HepG2 (cell line): ENCODE measurements around the gene NCOA5. TPM values are rescaled to one million over a fixed set of nuclear protein-coding genes. Genes with fewer than 3 reads are reported as not detected.

Source experiments
- ATAD3A ChIP-seq: sonication (generic); formaldehyde crosslinking; IDR thresholded peaks from 2 replicates; pipeline ENCODE4 v1.4.0; 2020; ENCODE audit warnings: missing genetic modification reagents
- E2F1 ChIP-seq: sonication (generic); formaldehyde crosslinking; IDR thresholded peaks from 2 replicates; pipeline ENCODE4 v1.5.0; 2020; ENCODE audit warnings: missing genetic modification reagents
- MTERF4 ChIP-seq: sonication (generic); formaldehyde crosslinking; IDR thresholded peaks from 2 replicates; pipeline ENCODE4 v1.8.0; 2023; ENCODE audit warnings: mild to moderate bottlenecking, missing genetic modification reagents
- PRPF4 ChIP-seq: fragments of 200-400 bp; formaldehyde crosslinking; IDR thresholded peaks from 2 replicates; pipeline ENCODE4 v1.6.1; 2016; ENCODE audit warnings: low read length, low read depth; ENCODE audit not compliant: poor library complexity, severe bottlenecking
- ZFP37 ChIP-seq: sonication (generic); formaldehyde crosslinking; IDR thresholded peaks from 2 replicates; pipeline ENCODE4 v1.4.0; 2020; ENCODE audit warnings: missing genetic modification reagents, borderline replicate concordance
- ZNF138 ChIP-seq: sonication (generic); formaldehyde crosslinking; IDR thresholded peaks from 2 replicates; pipeline ENCODE4 v1.5.0; 2020; ENCODE audit warnings: mild to moderate bottlenecking, low read depth, missing genetic modification reagents
- polyA plus RNA-seq, 8 experiments: library from polyadenylated mRNA; depleted of rRNA in 3 of 8; stranded (reverse) in 7 of 8; unstranded in 1 of 8; fragments of >200 nt; fragmentation: Illumina TruSeq in 4 of 8; extraction: Trizol in 4 of 8; gene quantifications; 2 replicates each; pipeline versions ENCODE4 v1.2.1 to v1.2.3, GENCODE V29; 2011 to 2016; ENCODE audit warnings: low read depth in 4 of 8, missing spikeins in 1 of 8, mixed read lengths in 1 of 8; ENCODE audit not compliant: insufficient read depth in 1 of 8
- total RNA-seq, 5 experiments: library from RNA; depleted of rRNA; stranded (reverse); fragments of >200 nt; fragmentation: Illumina TruSeq; extraction: Trizol; gene quantifications; 2 replicates each; pipeline ENCODE4 v1.2.3, GENCODE V29; 2016; ENCODE audit warnings: low read depth in 1 of 5
- TF ChIP-seq, protein P1 (sequence below): sonication (generic); formaldehyde crosslinking; IDR thresholded peaks from 2 replicates; pipeline ENCODE4 v1.4.0; 2020; ENCODE audit warnings: missing genetic modification reagents
- TF ChIP-seq, protein P2 (sequence below): sonication (generic); formaldehyde crosslinking; IDR thresholded peaks from 2 replicates; pipeline ENCODE4 v1.5.0; 2020; ENCODE audit warnings: missing genetic modification reagents
- TF ChIP-seq, protein P3 (sequence below): sonication (generic); formaldehyde crosslinking; IDR thresholded peaks from 2 replicates; pipeline ENCODE4 v1.4.0; 2020; ENCODE audit warnings: missing genetic modification reagents, borderline replicate concordance

NCOA5 gene
- total and polyA plus RNA-seq, 2 of the 13 experiments (the other 11 are each of a cell fraction or from before 2014, with no cell fraction given), result 16.5 to 28.4 TPM

DNA sequence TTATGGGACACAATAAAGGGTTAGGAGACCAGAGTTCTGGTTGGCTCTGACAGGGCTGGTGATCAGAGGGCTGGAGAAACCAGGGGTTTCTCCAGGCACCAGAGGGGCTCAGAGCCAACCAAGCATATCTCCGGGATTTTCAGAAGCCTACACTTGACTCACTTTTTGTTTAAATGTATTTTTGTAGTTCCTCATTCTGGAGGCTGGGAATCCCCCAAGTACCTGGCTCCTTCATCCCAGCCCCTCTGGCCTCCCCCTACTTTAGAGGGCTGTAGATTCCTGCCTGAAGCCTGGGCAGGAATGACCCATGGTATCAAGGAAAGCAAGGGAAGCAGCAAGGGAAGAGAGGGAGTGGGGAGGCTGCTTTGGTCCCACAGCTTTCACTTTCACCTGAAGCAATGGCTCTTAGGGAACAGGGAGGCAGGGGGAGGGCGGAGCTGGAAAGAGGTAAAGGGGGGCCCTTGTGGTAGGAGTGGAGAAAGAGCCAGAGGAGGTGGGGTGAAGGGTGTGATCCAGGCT, 29.3 kb upstream of the NCOA5 start (continued):
- TF ChIP-seq E2F1 (no peak), ZFP37 (CRISPR knock-in tag) (no peak), ATAD3A (CRISPR knock-in tag) (no peak), MTERF4 (CRISPR knock-in tag) (no peak), PRPF4 (no peak), ZNF138 (CRISPR knock-in tag) (no peak)
- TF ChIP-seq, protein P1, sequence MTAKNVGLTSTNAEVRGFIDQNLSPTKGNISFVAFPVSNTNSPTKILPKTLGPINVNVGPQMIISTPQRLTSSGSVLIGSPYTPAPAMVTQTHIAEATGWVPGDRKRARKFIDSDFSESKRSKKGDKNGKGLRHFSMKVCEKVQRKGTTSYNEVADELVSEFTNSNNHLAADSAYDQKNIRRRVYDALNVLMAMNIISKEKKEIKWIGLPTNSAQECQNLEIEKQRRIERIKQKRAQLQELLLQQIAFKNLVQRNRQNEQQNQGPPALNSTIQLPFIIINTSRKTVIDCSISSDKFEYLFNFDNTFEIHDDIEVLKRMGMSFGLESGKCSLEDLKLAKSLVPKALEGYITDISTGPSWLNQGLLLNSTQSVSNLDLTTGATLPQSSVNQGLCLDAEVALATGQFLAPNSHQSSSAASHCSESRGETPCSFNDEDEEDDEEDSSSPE (CRISPR knock-in tag), result no peak
- TF ChIP-seq, protein P2, sequence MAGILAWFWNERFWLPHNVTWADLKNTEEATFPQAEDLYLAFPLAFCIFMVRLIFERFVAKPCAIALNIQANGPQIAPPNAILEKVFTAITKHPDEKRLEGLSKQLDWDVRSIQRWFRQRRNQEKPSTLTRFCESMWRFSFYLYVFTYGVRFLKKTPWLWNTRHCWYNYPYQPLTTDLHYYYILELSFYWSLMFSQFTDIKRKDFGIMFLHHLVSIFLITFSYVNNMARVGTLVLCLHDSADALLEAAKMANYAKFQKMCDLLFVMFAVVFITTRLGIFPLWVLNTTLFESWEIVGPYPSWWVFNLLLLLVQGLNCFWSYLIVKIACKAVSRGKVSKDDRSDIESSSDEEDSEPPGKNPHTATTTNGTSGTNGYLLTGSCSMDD (CRISPR knock-in tag), result no peak
- TF ChIP-seq, protein P3, sequence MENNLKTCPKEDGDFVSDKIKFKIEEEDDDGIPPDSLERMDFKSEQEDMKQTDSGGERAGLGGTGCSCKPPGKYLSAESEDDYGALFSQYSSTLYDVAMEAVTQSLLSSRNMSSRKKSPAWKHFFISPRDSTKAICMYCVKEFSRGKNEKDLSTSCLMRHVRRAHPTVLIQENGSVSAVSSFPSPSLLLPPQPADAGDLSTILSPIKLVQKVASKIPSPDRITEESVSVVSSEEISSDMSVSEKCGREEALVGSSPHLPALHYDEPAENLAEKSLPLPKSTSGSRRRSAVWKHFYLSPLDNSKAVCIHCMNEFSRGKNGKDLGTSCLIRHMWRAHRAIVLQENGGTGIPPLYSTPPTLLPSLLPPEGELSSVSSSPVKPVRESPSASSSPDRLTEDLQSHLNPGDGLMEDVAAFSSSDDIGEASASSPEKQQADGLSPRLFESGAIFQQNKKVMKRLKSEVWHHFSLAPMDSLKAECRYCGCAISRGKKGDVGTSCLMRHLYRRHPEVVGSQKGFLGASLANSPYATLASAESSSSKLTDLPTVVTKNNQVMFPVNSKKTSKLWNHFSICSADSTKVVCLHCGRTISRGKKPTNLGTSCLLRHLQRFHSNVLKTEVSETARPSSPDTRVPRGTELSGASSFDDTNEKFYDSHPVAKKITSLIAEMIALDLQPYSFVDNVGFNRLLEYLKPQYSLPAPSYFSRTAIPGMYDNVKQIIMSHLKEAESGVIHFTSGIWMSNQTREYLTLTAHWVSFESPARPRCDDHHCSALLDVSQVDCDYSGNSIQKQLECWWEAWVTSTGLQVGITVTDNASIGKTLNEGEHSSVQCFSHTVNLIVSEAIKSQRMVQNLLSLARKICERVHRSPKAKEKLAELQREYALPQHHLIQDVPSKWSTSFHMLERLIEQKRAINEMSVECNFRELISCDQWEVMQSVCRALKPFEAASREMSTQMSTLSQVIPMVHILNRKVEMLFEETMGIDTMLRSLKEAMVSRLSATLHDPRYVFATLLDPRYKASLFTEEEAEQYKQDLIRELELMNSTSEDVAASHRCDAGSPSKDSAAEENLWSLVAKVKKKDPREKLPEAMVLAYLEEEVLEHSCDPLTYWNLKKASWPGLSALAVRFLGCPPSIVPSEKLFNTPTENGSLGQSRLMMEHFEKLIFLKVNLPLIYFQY (CRISPR knock-in tag), result no peak
- TF ChIP-seq, all 625 proteins: peak for 0
